Panc1 (cell line): Measurements from ENCODE around the gene EFCAB11. TPM values are rescaled to one million over a fixed set of nuclear protein-coding genes. Genes with fewer than 3 reads are reported as not detected.

Experiments used
- ATAC-seq: fragments of 200-7000 bp; cut with Tn5 transposase; 2 replicates; pipeline ENCODE4 v1.9.1; 2020; ENCODE audit warnings: mild to moderate bottlenecking, moderate library complexity
- BruUV-seq: library from RNA; stranded (reverse); fragments of 400-500 nt; replicated peaks from 2 replicates; lab custom pipeline; 2021; lab: Mats Ljungman, UMichigan
- CTCF ChIA-PET: fragments of 300-600 bp; sonication (Branson Sonifier 250); formaldehyde crosslinking; loops from one replicate; lab custom pipeline; 2022; ENCODE audit warnings: antibody characterized with exemption; lab: Charles Lee
- POLR2A ChIA-PET: fragments of 300-600 bp; sonication (Branson Sonifier 250); formaldehyde crosslinking; loops from one replicate; lab custom pipeline; 2022; ENCODE audit warnings: antibody characterized with exemption; lab: Charles Lee
- DNase-seq: peaks from one replicate; pipeline ENCODE4 v3.0.0-alpha.2; 2010; ENCODE audit warnings: low read depth, low spot score
- H3K27ac ChIP-seq: 2 replicates; pipeline ENCODE4 v1.5.1; 2011; ENCODE audit warnings: mild to moderate bottlenecking, low read length, inconsistent platforms
- H3K27me3 ChIP-seq: fragments of 200-500 bp; sonication (Bioruptor generic); 2 replicates; pipeline ENCODE4 v1.6.0; 2014; ENCODE audit warnings: low read length, inconsistent platforms; ENCODE audit not compliant: control insufficient read depth, insufficient read depth
- H3K36me3 ChIP-seq: fragments of 200-500 bp; sonication (Bioruptor generic); 2 replicates; pipeline ENCODE4 v1.5.1; 2014; ENCODE audit warnings: inconsistent platforms, mild to moderate bottlenecking, low read length, moderate library complexity; ENCODE audit not compliant: control insufficient read depth, insufficient read depth
- H3K4me1 ChIP-seq: 2 replicates; pipeline ENCODE4 v1.5.1; 2011; ENCODE audit warnings: inconsistent platforms, mild to moderate bottlenecking, low read length, moderate library complexity; ENCODE audit not compliant: control insufficient read depth, insufficient read depth
- H3K4me3 ChIP-seq, 2 experiments: 2 replicates each; pipeline ENCODE4 v1.5.1; 2011 to 2012; ENCODE audit warnings: low read depth in 2 of 2, low read length in 2 of 2, mild to moderate bottlenecking in 2 of 2, inconsistent platforms in 1 of 2, moderate library complexity in 1 of 2
- H3K9me3 ChIP-seq: fragments of 200-500 bp; sonication (Bioruptor generic); 2 replicates; pipeline ENCODE4 v1.5.1; 2014; ENCODE audit warnings: low read depth, mild to moderate bottlenecking, inconsistent platforms, low read length, moderate library complexity; ENCODE audit not compliant: control insufficient read depth, insufficient read depth
- CTCF ChIP-seq: fragments of 450-650 bp; IDR thresholded peaks from 2 replicates; pipeline ENCODE4 v1.5.1; 2017; ENCODE audit warnings: mild to moderate bottlenecking
- POLR2AphosphoS5 ChIP-seq: IDR thresholded peaks from 2 replicates; pipeline ENCODE4 v1.6.1; 2012; ENCODE audit warnings: mild to moderate bottlenecking, low read depth, low read length, moderate library complexity
- REST ChIP-seq, 2 experiments: IDR thresholded peaks; 2 replicates each; pipeline ENCODE4 v1.6.1; 2011 to 2012; ENCODE audit warnings: low read depth in 2 of 2, control low read depth in 1 of 2, low read length in 1 of 2, mild to moderate bottlenecking in 1 of 2, moderate library complexity in 1 of 2; ENCODE audit not compliant: insufficient read depth in 1 of 2
- SIN3A ChIP-seq: IDR thresholded peaks from 2 replicates; pipeline ENCODE4 v1.6.1; 2012; ENCODE audit warnings: low read depth, mild to moderate bottlenecking, low read length, moderate library complexity, borderline replicate concordance; ENCODE audit not compliant: insufficient read depth
- TCF7L2 ChIP-seq: IDR thresholded peaks from 2 replicates; pipeline ENCODE4 v1.6.1; 2011; ENCODE audit warnings: mild to moderate bottlenecking, low read depth, low read length, inconsistent platforms
- in situ Hi-C: cut with HindIII; loops from 2 replicates; pipeline ENCODE4 v1.10.0; 2016; ENCODE audit warnings: low sequenced_read_pairs, low pct_unique_long_range_greater_than_20kb
- intact Hi-C: fragments of 100-400 bp; cut with micrococcal nuclease; formaldehyde crosslinking; loops from one replicate; pipeline ENCODE4 v1.10.0; 2022; ENCODE audit not compliant: unreplicated experiment
- total RNA-seq: library from RNA; stranded (reverse); gene quantifications from one replicate; pipeline ENCODE4 v1.2.1, GENCODE V29; 2021; ENCODE audit not compliant: unreplicated experiment

Gene EFCAB11
- total RNA-seq, 1 experiment from 2014 or later: 12.3 TPM

- intact Hi-C loops: no loop called here
- in situ Hi-C loops: no loop called here
- no TSS peak for BruUV-seq
- no peak for ATAC-seq
- no peaks in the 10 kb centered on the region for H3K4me1 ChIP-seq
- no peak overlapping the region for H3K27ac ChIP-seq
- no peaks in the 10 kb centered on the region for H3K9me3 ChIP-seq
- CTCF ChIA-PET: no interaction called here
- H3K27me3 ChIP-seq: no peaks in the 10 kb centered on the region
- no peak overlapping the region for H3K4me3 ChIP-seq
- no peaks in the 10 kb centered on the region; the same call in 1 of the 2 replicates for H3K36me3 ChIP-seq
- no peak for DNase-seq
- POLR2A ChIA-PET: no interaction called here
- TF ChIP-seq SIN3A: no peak
- TF ChIP-seq POLR2AphosphoS5: no peak
- TF ChIP-seq REST (IDR thresholded peaks at IDR 0.05; ENCODE audit: insufficient read depth in 1 of 2, low read depth in 2 of 2, low read length in 1 of 2): no peak
Observed at GRCh38 chr14:89927186-89927865, 27.2 kb downstream of the EFCAB11 start.

- BruUV-seq: no TSS peak
- TF ChIP-seq CTCF (no peak), TCF7L2 (no peak), SIN3A (no peak), REST (IDR thresholded peaks at IDR 0.05; ENCODE audit: insufficient read depth in 1 of 2, low read depth in 2 of 2, low read length in 1 of 2) (no peak), POLR2AphosphoS5 (no peak)
- POLR2A ChIA-PET: no interaction called here
- H3K4me3 ChIP-seq: no peak overlapping the region
- no peaks in the 10 kb centered on the region; the same call in 1 of the 2 replicates for H3K36me3 ChIP-seq
- CTCF ChIA-PET: no interaction called here
- in situ Hi-C loops (no loop called here), intact Hi-C loops (no loop called here)
- no peaks in the 10 kb centered on the region for H3K9me3 ChIP-seq
- H3K27ac ChIP-seq: no peak overlapping the region
- DNase-seq (no peak), ATAC-seq (no peak)
- H3K27me3 ChIP-seq: no peaks in the 10 kb centered on the region
- no peaks in the 10 kb centered on the region for H3K4me1 ChIP-seq
Observed at GRCh38 chr14:89926694-89927093, 27.8 kb downstream of the EFCAB11 start.
